Testis (tissue), 3 donors: ENCODE data around the gene POLR3H. TPM values are rescaled to one million over a fixed set of nuclear protein-coding genes. Genes with fewer than 3 reads are reported as not detected.

Source experiments
- DNase-seq: peaks from one replicate; pipeline ENCODE4 v3.0.0-alpha.2; 2019
- H3K27ac ChIP-seq, 2 donors: fragments of 200-600 bp; sonication (generic); one replicate each; pipeline ENCODE4 v1.5.1; 2019
- H3K27me3 ChIP-seq: fragments of 200-600 bp; sonication (generic); one replicate; pipeline ENCODE4 v1.5.1; 2019
- H3K36me3 ChIP-seq: fragments of 200-600 bp; sonication (generic); one replicate; pipeline ENCODE4 v1.5.1; 2017; ENCODE audit warnings: low read depth; ENCODE audit errors: missing control alignments
- H3K4me1 ChIP-seq: fragments of 200-600 bp; sonication (generic); one replicate; pipeline ENCODE4 v1.5.1; 2019
- H3K4me3 ChIP-seq, 2 donors: fragments of 200-600 bp; sonication (generic); one replicate each; pipeline ENCODE4 v1.5.1; 2017 to 2019
- H3K9me3 ChIP-seq: fragments of 200-600 bp; sonication (generic); one replicate; pipeline ENCODE4 v1.5.1; 2017
- CTCF ChIP-seq, 3 experiments: fragments of 450-650 bp in 2 of 3; fragments of 200-600 bp in 1 of 3; sonication (generic) in 1 of 3; IDR thresholded peaks; one replicate each; pipeline ENCODE4 v1.5.1; 2016 to 2019; ENCODE audit warnings: antibody characterized with exemption in 3 of 3, mild to moderate bottlenecking in 2 of 3, moderate library complexity in 1 of 3
- POLR2A ChIP-seq: fragments of 450-650 bp; IDR thresholded peaks from one replicate; pipeline ENCODE4 v1.6.1; 2017; ENCODE audit warnings: antibody characterized with exemption, mild to moderate bottlenecking, moderate library complexity
- WGBS, 2 donors: methylation state at CpG; one replicate each; pipeline ENCODE4 v1.1.5; 2018; 5-methylcytosine and 5-hydroxymethylcytosine counted together
- intact Hi-C: fragments of 100-400 bp; cut with DNase I; formaldehyde crosslinking; loops from one replicate; pipeline ENCODE4 v1.15.1; 2023; ENCODE audit warnings: low total_unique reads
- polyA plus RNA-seq: library from polyadenylated mRNA; stranded (reverse); fragments of 350-450 nt; fragmentation: Illumina TruSeq; extraction: RNeasy Lipid Tissue Mini Kit (QIAGEN cat#74804); gene quantifications from one replicate; pipeline ENCODE4 v1.2.3, GENCODE V29; 2014; ENCODE audit warnings: low read depth, low replicate concordance; ENCODE audit not compliant: insufficient read depth
- total RNA-seq, 2 donors: library from RNA; depleted of rRNA; stranded (reverse); fragments of >200 nt; gene quantifications; one replicate each; pipeline ENCODE4 v1.2.3, GENCODE V29; 2016

The POLR3H gene
- total and polyA plus RNA-seq, 3 donors from 2014 or later: 23.3 to 38.9 (median 24.6) TPM

DNA sequence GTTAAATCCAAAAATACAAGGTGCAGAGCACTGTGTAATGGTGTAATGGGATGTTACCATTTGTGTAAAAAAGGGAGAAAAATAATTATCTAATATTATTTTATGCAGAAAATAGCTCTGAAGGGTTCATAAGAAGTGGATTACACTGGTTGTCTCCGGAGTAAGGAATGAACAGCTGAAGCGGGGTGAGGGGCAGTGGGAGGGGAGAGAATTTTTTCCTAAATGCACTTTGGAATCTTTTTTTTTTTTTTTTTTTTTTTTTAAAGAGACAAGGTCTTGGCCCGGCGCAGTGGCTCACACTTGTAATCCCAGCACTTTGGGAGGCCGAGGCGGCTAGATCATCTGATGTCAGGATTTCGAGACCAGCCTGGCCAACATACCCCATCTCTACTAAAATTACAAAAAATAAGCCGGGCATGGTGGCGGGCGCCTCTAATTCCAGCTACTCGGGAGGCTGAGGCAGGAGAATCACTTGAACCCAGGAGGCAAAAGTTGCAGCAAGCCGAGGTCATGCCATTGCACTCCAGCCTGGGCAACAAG is 6.8 kb upstream of the POLR3H start:
- Histone ChIP-seq H3K9me3 (no peaks in the 10 kb centered on the region), H3K4me3 (no peak overlapping the region), H3K27me3 (no peaks in the 10 kb centered on the region), H3K27ac (no peak overlapping the region), H3K4me1 (peaks cover 7% of the 10 kb centered on the region), H3K36me3 (no peaks in the 10 kb centered on the region)
- no peak for TF ChIP-seq POLR2A
- TF ChIP-seq CTCF (IDR thresholded peaks at IDR 0.05): no peak
- no peak for DNase-seq
- WGBS, 2 donors: 84 to 89% methylated on average over 12 of the region's 12 CpGs
- intact Hi-C loops: no loop called here

GRCh38 chr22:41548830-41549211 is 4.6 kb upstream of the POLR3H start:
- Histone ChIP-seq H3K4me1 (peaks cover 5% of the 10 kb centered on the region), H3K27ac (no peak overlapping the region), H3K9me3 (no peaks in the 10 kb centered on the region), H3K36me3 (no peaks in the 10 kb centered on the region), H3K4me3 (no peak overlapping the region), H3K27me3 (no peaks in the 10 kb centered on the region)
- no peak for TF ChIP-seq POLR2A
- no peak for TF ChIP-seq CTCF (IDR thresholded peaks at IDR 0.05)
- DNase-seq: no peak
- WGBS, 2 donors: 90% methylated on average over 3 to 5 of the region's 5 CpGs
- intact Hi-C loops: no loop called here

DNA sequence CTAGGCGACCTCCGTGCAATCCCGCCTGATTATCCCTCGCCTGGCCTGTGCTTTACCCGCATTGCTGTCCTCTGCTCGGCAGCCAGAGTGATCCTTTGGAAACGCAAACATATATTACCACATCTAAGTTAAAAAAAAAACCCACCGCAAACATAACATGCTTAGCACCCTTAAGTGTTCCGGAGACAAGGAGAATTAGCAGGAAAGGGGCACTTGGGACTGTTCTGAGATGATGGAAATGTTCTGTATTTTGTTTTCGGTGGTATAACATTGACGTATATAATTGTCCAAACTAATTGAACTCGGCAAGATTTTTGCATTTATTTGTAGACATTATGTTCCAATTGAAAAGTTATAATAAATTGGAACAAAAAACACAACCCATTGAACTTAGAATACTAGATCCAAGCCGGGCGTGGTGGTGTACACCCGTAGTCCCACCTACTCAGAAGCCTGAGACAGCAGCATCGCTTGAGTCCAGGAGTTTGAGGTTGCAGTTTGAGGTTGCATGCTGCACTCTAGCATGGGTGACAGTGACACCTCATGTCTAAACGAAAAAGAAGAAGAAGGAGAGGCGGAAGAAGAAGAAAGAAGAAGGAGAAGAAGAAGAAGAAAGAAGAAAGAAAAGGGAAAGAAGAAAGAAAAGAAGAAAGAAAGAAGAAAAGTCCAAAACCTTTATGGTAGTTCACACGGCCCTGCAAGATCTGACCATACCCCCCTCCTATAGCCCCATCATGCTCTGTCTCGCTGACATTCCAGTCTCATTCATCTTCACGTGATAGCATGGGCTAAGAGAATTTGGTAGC is 604 bp upstream of the POLR3H start:
- Histone ChIP-seq H3K4me3 (peak overlapping the region; percentile 75 to 86), H3K4me1 (peaks cover 26% of the 10 kb centered on the region), H3K36me3 (no peaks in the 10 kb centered on the region), H3K27ac (peak overlapping the region; percentile 24 to 38), H3K9me3 (no peaks in the 10 kb centered on the region), H3K27me3 (no peaks in the 10 kb centered on the region)
- TF ChIP-seq CTCF (IDR thresholded peaks at IDR 0.05) (no peak), POLR2A (no peak)
- intact Hi-C loops: no loop called here
- DNase-seq: no peak
- WGBS, 2 donors: 13 to 16% methylated on average over 21 of the region's 21 CpGs

DNA sequence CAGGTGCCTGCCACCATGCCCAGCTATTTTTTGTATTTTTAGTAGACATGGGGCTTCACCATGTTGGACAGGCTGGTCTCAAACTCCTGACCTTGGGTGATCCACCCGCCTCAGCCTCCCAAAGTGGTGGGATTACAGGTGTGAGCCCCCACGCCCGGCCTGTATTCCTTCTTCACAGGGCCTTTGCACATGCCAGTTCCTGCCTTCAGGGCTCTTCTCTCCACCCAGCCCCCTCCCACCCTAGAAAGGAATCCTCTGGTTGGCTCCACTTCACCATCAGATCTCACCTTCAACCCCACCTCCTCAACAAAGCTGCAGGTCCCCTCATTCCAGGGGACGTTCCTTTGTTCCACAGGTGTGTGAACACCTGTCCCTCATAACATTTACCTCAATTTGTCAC is 2.0 kb downstream of the POLR3H start:
- no peaks in the 10 kb centered on the region for H3K27me3 ChIP-seq
- intact Hi-C loops: no loop called here
- H3K36me3 ChIP-seq: no peaks in the 10 kb centered on the region
- H3K4me3 ChIP-seq: no peak overlapping the region
- DNase-seq: no peak
- H3K4me1 ChIP-seq: peaks cover 26% of the 10 kb centered on the region
- 84 to 87% methylated on average over 4 of the region's 4 CpGs for WGBS, 2 donors
- TF ChIP-seq CTCF (IDR thresholded peaks at IDR 0.05) (no peak), POLR2A (no peak)
- no peaks in the 10 kb centered on the region for H3K9me3 ChIP-seq
- H3K27ac ChIP-seq: no peak overlapping the region

DNA sequence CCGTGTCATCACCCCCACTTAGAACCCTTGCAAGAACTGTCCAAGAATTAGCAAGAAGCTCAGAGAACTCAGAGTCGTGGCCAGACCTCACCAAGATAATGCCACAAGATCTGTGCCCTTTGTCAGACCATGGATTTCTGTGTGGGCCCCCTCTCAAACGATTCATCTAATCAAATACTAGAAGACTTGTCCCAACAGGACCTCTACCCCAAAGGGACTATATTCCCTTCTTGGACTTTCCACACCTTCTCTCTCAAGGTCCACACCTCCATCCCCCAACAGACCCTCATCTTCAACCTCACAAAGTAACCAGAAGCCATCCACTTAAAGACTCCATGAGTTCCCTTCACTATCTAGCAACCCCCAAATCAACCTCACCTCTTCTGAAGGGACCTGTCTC is 2.8 kb downstream of the POLR3H start:
- Histone ChIP-seq H3K9me3 (no peaks in the 10 kb centered on the region), H3K36me3 (no peaks in the 10 kb centered on the region), H3K27ac (no peak overlapping the region), H3K27me3 (no peaks in the 10 kb centered on the region), H3K4me3 (no peak overlapping the region), H3K4me1 (peaks cover 26% of the 10 kb centered on the region)
- DNase-seq: no peak
- 61 to 66% methylated on average over 3 of the region's 3 CpGs for WGBS, 2 donors
- intact Hi-C loops: no loop called here
- TF ChIP-seq POLR2A: no peak
- no peak for TF ChIP-seq CTCF (IDR thresholded peaks at IDR 0.05)
